ENCODE data around the gene UPK1A. TPM values are rescaled to one million over a fixed set of nuclear protein-coding genes. Genes with fewer than 3 reads are reported as not detected.

UPK1A gene
- total RNA-seq, 1 experiment from 2014 or later = 0.69 TPM

- POLR2A ChIA-PET = interaction anchor here (0.6 to 1.7 kb wide), 2 partner anchors 10 to 16 kb away, joined by 3 to 8 read pairs; partner anchors contain the start of gene COX6B1
- Histone ChIP-seq H3K4me2 (ENCODE audit: low read length) (no peak overlapping the region), H3K4me3 (replicated peaks in 1 of 2; ENCODE audit: low read depth in 1 of 2, low read length in 2 of 2) (no peak overlapping the region), H3K9me2 (ENCODE audit: insufficient read depth) (no peaks in the 10 kb centered on the region), H3K4me1 (ENCODE audit: control insufficient read depth in 1 of 2, insufficient read depth in 2 of 2, low read length in 2 of 2) (no peaks in the 10 kb centered on the region), H3K27ac (ENCODE audit: low read depth, low read length) (no peak overlapping the region), H3K36me3 (ENCODE audit: control insufficient read depth in 1 of 2, insufficient read depth in 2 of 2, low read length in 2 of 2) (no peaks in the 10 kb centered on the region), H4K20me1 (ENCODE audit: insufficient read depth) (no peaks in the 10 kb centered on the region), H3K79me2 (ENCODE audit: insufficient read depth, low read length) (no peaks in the 10 kb centered on the region), H3K9me3 (ENCODE audit: control insufficient read depth in 1 of 2, insufficient read depth in 1 of 2, low read depth in 1 of 2, low read length in 2 of 2) (no peaks in the 10 kb centered on the region), H3K9ac (ENCODE audit: low read length) (no peak overlapping the region), H3K27me3 (ENCODE audit: insufficient read depth, low read length) (no peaks in the 10 kb centered on the region), H2AFZ (ENCODE audit: low read depth, low read length, poor library complexity, severe bottlenecking) (no peak overlapping the region)
- CTCF ChIA-PET = interaction anchor here (1.0 kb wide), 1 partner anchor 10 kb away, joined by 4 read pairs; no protein-coding TSS in a partner anchor
- ATAC-seq = no peak
- RAD21 ChIA-PET (ENCODE audit: low non-redundant PET in 1 of 2, low total read pairs in 2 of 2, uncharacterized antibody in 2 of 2, unreplicated experiment in 2 of 2) = no interaction called here
- intact Hi-C loops (cut with micrococcal nuclease) = no loop called here
- BruUV-seq (replicated peaks) = no TSS peak
- TF ChIP-seq YY1 (IDR thresholded peaks at IDR 0.05; ENCODE audit: extremely low read depth, insufficient replicate concordance, low read depth, low read length) (no peak), POLR2A (IDR thresholded peaks at IDR 0.05; ENCODE audit: borderline replicate concordance, extremely low read depth, insufficient read depth, insufficient read length) (no peak), SIN3A (IDR thresholded peaks at IDR 0.05; ENCODE audit: low read depth) (no peak), EZH2phosphoT487 (IDR thresholded peaks at IDR 0.05; ENCODE audit: borderline replicate concordance) (no peak), ZBTB33 (IDR thresholded peaks at IDR 0.05; ENCODE audit: extremely low read depth, insufficient replicate concordance, low read length) (no peak), CEBPB (IDR thresholded peaks at IDR 0.05; ENCODE audit: low read depth) (no peak), JUND (IDR thresholded peaks at IDR 0.05) (no peak), SP1 (IDR thresholded peaks at IDR 0.05; ENCODE audit: low read depth) (no peak), RAD21 (IDR thresholded peaks at IDR 0.05; ENCODE audit: low read depth) (no peak)
- TF ChIP-seq, protein P1, sequence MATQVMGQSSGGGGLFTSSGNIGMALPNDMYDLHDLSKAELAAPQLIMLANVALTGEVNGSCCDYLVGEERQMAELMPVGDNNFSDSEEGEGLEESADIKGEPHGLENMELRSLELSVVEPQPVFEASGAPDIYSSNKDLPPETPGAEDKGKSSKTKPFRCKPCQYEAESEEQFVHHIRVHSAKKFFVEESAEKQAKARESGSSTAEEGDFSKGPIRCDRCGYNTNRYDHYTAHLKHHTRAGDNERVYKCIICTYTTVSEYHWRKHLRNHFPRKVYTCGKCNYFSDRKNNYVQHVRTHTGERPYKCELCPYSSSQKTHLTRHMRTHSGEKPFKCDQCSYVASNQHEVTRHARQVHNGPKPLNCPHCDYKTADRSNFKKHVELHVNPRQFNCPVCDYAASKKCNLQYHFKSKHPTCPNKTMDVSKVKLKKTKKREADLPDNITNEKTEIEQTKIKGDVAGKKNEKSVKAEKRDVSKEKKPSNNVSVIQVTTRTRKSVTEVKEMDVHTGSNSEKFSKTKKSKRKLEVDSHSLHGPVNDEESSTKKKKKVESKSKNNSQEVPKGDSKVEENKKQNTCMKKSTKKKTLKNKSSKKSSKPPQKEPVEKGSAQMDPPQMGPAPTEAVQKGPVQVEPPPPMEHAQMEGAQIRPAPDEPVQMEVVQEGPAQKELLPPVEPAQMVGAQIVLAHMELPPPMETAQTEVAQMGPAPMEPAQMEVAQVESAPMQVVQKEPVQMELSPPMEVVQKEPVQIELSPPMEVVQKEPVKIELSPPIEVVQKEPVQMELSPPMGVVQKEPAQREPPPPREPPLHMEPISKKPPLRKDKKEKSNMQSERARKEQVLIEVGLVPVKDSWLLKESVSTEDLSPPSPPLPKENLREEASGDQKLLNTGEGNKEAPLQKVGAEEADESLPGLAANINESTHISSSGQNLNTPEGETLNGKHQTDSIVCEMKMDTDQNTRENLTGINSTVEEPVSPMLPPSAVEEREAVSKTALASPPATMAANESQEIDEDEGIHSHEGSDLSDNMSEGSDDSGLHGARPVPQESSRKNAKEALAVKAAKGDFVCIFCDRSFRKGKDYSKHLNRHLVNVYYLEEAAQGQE (IDR thresholded peaks at IDR 0.05; ENCODE audit: low read depth) = no peak
- no peak for DNase-seq (ENCODE audit: low read depth, low spot score)
Observed at GRCh38 chr19:35663981-35664380, 2.3 kb upstream of the UPK1A start.

Measured in HCT116 (cell line).